Fibroblast of mammary gland (primary cell): ENCODE data around the gene NRXN3.

Experiments used
- DNase-seq: peaks from one replicate; pipeline ENCODE4 v3.0.0-alpha.2; 2010; ENCODE audit warnings: low read depth
- H3K4me3 ChIP-seq: 2 replicates; pipeline ENCODE4 v1.5.1; 2011; ENCODE audit warnings: low read depth, mild to moderate bottlenecking, low read length, moderate library complexity; ENCODE audit not compliant: control insufficient read depth
- CTCF ChIP-seq: conservative IDR thresholded peaks from 2 replicates; pipeline ENCODE4 v1.5.1; 2011; ENCODE audit warnings: low read depth, low read length, inconsistent platforms; ENCODE audit not compliant: control insufficient read depth, insufficient read depth

The NRXN3 gene

GRCh38 chr14:78992867-78993266 is 822.7 kb downstream of the NRXN3 start:
- DNase-seq = no peak
- H3K4me3 ChIP-seq = no peak overlapping the region
- no peak for TF ChIP-seq CTCF

GRCh38 chr14:78997811-78998210 is 827.6 kb downstream of the NRXN3 start:
- TF ChIP-seq CTCF = no peak
- H3K4me3 ChIP-seq = no peak overlapping the region
- peak; percentile 28 for DNase-seq

GRCh38 chr14:79009286-79009685 is 839.1 kb downstream of the NRXN3 start:
- no peak for DNase-seq
- no peak for TF ChIP-seq CTCF
- H3K4me3 ChIP-seq = no peak overlapping the region

- H3K4me3 ChIP-seq = no peak overlapping the region
- peak; percentile 39 for TF ChIP-seq CTCF
- peak; percentile 78 for DNase-seq
Measured at GRCh38 chr14:79011091-79011919, 841.1 kb downstream of the NRXN3 start.

GRCh38 chr14:79011920-79012204 is 841.7 kb downstream of the NRXN3 start:
- no peak overlapping the region for H3K4me3 ChIP-seq
- TF ChIP-seq CTCF = no peak
- DNase-seq = no peak

GRCh38 chr14:79016828-79017505 is 846.8 kb downstream of the NRXN3 start:
- no peak overlapping the region for H3K4me3 ChIP-seq
- DNase-seq = peak; percentile 82
- TF ChIP-seq CTCF = no peak
